Measurements from ENCODE around the gene VSIR. TPM values are rescaled to one million over a fixed set of nuclear protein-coding genes. Genes with fewer than 3 reads are reported as not detected.

VSIR gene
- total and polyA plus RNA-seq, 10 donors, result 34.5 to 512 (median 299) TPM

GRCh38 chr10:71743866-71744265 lies 29.5 kb downstream of the VSIR start:
- Histone ChIP-seq H3K9me3 (peaks cover 0 to 5% (median 0%) of the 10 kb centered on the region in 8 donors), H3K27me3 (replicated peaks in 1 of 7) (no peaks in the 10 kb centered on the region), H3K4me3 (no peak overlapping the region), H3K27ac (peak overlapping the region in 6 of 8 donors; percentile 18 to 98 (median 81)), H3K36me3 (peaks cover 0 to 7% (median 0%) of the 10 kb centered on the region in 6 donors), H3K4me1 (peaks cover 49 to 100% (median 93%) of the 10 kb centered on the region in 6 donors)
- DNase-seq, result no peak
- intact Hi-C loops (cut with DNase I; ENCODE audit: low total_unique reads), result no loop called here
- TF ChIP-seq POLR2AphosphoS5 (IDR thresholded peaks at IDR 0.05), result no peak
- no peak for TF ChIP-seq CTCF (IDR thresholded peaks at IDR 0.05 in 8 of 11, conservative IDR thresholded peaks at IDR 0.05 in 3 of 11)
- no peak for TF ChIP-seq POLR2A (IDR thresholded peaks at IDR 0.05)
- WGBS, 5 donors, result 69 to 96% (median 86%) methylated on average over 1 of the region's 1 CpG

GRCh38 chr10:71743089-71743838 lies 30.1 kb downstream of the VSIR start:
- DNase-seq, result peak; percentile 58
- Histone ChIP-seq H3K4me1 (peaks cover 43 to 100% (median 92%) of the 10 kb centered on the region in 6 donors), H3K27me3 (replicated peaks in 1 of 7) (no peaks in the 10 kb centered on the region), H3K27ac (peak overlapping the region; percentile 18 to 98 (median 56)), H3K36me3 (peaks cover 0 to 5% (median 0%) of the 10 kb centered on the region in 6 donors), H3K9me3 (peaks cover 0 to 5% (median 0%) of the 10 kb centered on the region in 8 donors), H3K4me3 (no peak overlapping the region)
- no peak for TF ChIP-seq CTCF (IDR thresholded peaks at IDR 0.05 in 8 of 11, conservative IDR thresholded peaks at IDR 0.05 in 3 of 11)
- TF ChIP-seq POLR2A (IDR thresholded peaks at IDR 0.05), result no peak
- TF ChIP-seq POLR2AphosphoS5 (IDR thresholded peaks at IDR 0.05), result no peak
- intact Hi-C loops (cut with DNase I; ENCODE audit: low total_unique reads), result no loop called here
- WGBS, 5 donors, result 80 to 94% (median 85%) methylated on average over 4 of the region's 4 CpGs

- whole genome bisulfite sequencing, 5 donors, result 66 to 80% (median 74%) methylated on average over 10 of the region's 10 CpGs
- Histone ChIP-seq H3K4me1 (peaks cover 40 to 100% (median 92%) of the 10 kb centered on the region in 6 donors), H3K36me3 (peaks cover 0 to 5% (median 0%) of the 10 kb centered on the region in 6 donors), H3K9me3 (peaks cover 0 to 5% (median 0%) of the 10 kb centered on the region in 8 donors), H3K27me3 (replicated peaks in 1 of 7) (no peaks in the 10 kb centered on the region), H3K27ac (peak overlapping the region; percentile 18 to 98 (median 56)), H3K4me3 (no peak overlapping the region)
- peak in 1 of 3 donors; percentile 62 for TF ChIP-seq POLR2AphosphoS5 (IDR thresholded peaks at IDR 0.05)
- TF ChIP-seq POLR2A (IDR thresholded peaks at IDR 0.05), result no peak
- TF ChIP-seq CTCF (IDR thresholded peaks at IDR 0.05 in 8 of 11, conservative IDR thresholded peaks at IDR 0.05 in 3 of 11), result no peak
- intact Hi-C loops (cut with DNase I; ENCODE audit: low total_unique reads), result no loop called here
- peak; percentile 72 for DNase-seq
Measured at GRCh38 chr10:71742301-71743088, 30.8 kb downstream of the VSIR start.
